Measurements from ENCODE around the gene SHISA6.
A peak's percentile ranks its signal among the peaks of the same experiment; 100 is the strongest.

The SHISA6 gene

DNA sequence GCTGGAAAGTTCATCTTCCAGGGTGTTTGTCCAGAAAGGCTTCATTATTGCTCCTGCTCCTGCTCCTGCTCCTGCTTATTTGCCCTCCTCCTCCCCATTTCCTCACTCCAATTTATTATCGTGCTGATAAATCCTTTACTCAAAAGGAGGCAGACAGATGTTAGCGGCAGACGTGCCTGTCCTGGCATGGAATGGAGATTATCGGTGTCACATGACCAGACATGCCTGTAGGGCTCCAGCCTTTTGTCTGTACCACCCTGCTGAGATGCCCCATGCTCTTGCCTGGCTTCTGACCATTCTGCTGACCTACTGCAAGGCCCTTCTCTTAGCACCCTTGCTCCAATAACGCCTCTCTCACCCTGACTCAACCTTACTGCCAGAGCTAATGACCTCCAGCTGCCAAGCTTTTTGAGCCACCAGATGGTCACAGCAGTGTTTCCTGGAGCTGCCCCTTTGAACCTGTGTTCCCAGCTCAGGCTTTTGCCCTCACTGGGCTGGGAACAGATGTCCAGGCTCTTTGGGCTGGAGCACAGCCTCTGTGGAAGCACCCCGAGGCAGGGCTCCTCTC lies 370.1 kb downstream of the SHISA6 start:
- DNase-seq, result peak; percentile 34

- DNase-seq, result no peak
Measured at GRCh38 chr17:11612956-11613355, 371.9 kb downstream of the SHISA6 start.

Data from retina (tissue), 1 donor.